Skeletal muscle tissue (tissue), 4 donors: ENCODE results near the gene FEM1C. TPM values are rescaled to one million over a fixed set of nuclear protein-coding genes. Genes with fewer than 3 reads are reported as not detected.

Experiments
- H3K27ac ChIP-seq: one replicate; pipeline ENCODE4 v1.7.0; 2013; ENCODE audit warnings: mild to moderate bottlenecking, low read depth, low read length, inconsistent platforms
- H3K27me3 ChIP-seq, 3 donors: one replicate each; pipeline ENCODE4 v1.7.0; 2013; ENCODE audit warnings: low read length in 3 of 3; ENCODE audit not compliant: control insufficient read depth in 3 of 3, insufficient read depth in 3 of 3
- H3K36me3 ChIP-seq, 3 donors: one replicate each; pipeline ENCODE4 v1.7.0; 2013; ENCODE audit warnings: low read length in 3 of 3; ENCODE audit not compliant: control insufficient read depth in 3 of 3, insufficient read depth in 3 of 3
- H3K4me1 ChIP-seq, 3 donors: one replicate each; pipeline ENCODE4 v1.7.0; 2013; ENCODE audit warnings: low read length in 3 of 3, mild to moderate bottlenecking in 3 of 3; ENCODE audit not compliant: control insufficient read depth in 3 of 3, insufficient read depth in 3 of 3
- H3K4me3 ChIP-seq, 3 donors: one replicate each; pipeline ENCODE4 v1.7.0; 2013; ENCODE audit warnings: low read length in 3 of 3
- H3K9ac ChIP-seq, 3 donors: one replicate each; pipeline ENCODE4 v1.7.0; 2013; ENCODE audit warnings: low read length in 3 of 3, mild to moderate bottlenecking in 3 of 3, moderate library complexity in 2 of 3, low read depth in 1 of 3
- H3K9me3 ChIP-seq, 3 donors: one replicate each; pipeline ENCODE4 v1.7.0; 2013; ENCODE audit warnings: low read length in 3 of 3; ENCODE audit not compliant: control insufficient read depth in 3 of 3
- total RNA-seq: library from RNA; depleted of rRNA; stranded (reverse); fragments of >200 nt; gene quantifications from one replicate; pipeline ENCODE4 v1.2.3, GENCODE V29; 2014
- donor health status: Osteomylitis.

FEM1C gene
- total RNA-seq, 1 donor from 2014 or later = 39.1 TPM

DNA sequence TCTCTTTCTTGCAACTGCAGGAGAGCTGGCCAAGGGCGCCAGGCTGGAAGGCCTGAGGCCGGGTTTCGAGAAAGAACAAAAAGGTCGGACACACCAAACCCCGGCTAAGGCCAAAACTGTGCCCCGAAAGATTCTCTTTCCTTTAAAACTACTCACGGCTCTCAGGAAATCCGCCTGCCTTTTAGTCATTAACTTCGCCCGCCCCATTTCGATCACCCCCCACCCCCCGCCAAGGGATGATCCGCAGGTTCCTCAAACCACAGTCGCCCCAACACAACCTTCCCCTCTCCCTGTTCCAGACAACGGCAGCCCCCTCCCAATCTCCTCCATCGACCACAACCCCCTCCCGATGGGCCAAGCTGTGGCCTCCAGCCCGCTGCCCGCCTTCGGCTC, 536 bp downstream of the FEM1C start:
- Histone ChIP-seq H3K4me1 (peaks cover 6 to 33% (median 17%) of the 10 kb centered on the region in 3 donors), H3K27ac (peak overlapping the region; percentile 98), H3K9me3 (no peaks in the 10 kb centered on the region), H3K27me3 (no peaks in the 10 kb centered on the region), H3K9ac (peak overlapping the region; percentile 89 to 95 (median 93)), H3K4me3 (peak overlapping the region; percentile 60 to 95 (median 87)), H3K36me3 (peaks cover 7 to 13% (median 10%) of the 10 kb centered on the region in 3 donors)

DNA sequence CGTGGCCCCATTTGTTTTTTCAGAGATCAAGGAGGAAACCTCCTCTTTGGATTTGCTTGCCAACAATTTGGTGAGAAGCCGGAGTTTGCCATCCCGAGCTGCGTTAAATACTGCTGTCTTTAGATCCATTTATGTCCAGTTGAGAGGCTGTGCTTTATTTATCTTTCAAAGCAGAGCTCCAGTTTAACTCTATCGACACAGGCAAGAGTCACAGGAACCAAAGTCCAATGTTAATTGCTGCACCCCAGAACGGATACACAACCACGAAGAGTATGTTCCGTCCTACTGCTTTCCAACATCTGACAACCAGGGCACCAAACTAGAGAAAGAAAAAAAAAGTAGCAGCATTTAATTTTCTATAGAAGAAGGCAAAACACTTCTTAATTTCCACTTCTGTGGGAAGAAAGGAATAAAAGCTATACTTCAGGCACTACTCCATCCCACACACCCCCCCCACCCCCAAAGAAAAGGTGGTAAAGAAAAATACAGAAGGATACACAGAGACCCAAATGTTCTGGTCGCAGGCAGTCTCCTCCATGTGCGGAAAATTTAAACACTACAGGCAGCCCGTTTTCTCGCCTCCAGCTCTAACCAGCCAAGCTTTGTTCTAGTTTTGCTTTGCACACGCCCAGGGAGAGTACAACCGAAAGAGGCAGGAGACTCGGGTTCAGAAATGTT, 1.1 kb downstream of the FEM1C start:
- peak overlapping the region; percentile 89 to 95 (median 93) for H3K9ac ChIP-seq

DNA sequence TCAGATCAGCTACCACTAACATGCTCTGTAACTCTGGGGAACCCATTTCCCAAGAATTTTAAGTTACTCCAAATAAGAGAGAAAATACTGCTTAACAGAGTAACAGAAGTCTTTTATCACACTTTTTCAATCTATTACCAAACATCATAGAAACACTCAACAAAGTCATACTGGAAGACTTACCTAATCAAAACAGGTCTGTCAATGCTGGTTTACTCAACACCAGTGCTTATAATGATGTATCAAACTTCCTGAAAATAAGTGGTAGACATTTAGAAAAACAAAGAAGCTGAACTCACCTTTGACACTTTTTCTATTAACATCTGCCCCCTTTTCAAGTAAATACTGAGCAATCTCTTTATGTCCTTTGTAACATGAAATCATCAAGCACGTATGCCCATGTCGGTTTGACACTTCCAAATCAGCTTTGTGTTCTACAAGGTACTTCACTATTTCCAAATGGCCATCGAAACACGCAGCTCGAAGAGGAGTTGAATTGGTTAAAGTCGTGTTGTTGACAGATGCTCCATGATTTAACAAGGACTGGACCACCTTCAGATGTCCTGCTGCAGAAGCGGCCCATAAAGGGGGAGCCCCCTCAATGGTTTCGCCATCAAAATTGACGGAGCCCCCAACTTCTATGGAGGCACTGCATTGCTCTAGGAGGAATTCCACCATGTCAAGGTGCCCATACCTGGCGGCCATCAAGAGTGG, 1.8 kb downstream of the FEM1C start:
- H3K27ac ChIP-seq = peak overlapping the region; percentile 98
- no peaks in the 10 kb centered on the region for H3K9me3 ChIP-seq
- no peaks in the 10 kb centered on the region for H3K27me3 ChIP-seq
- peak overlapping the region; percentile 89 to 95 (median 93) for H3K9ac ChIP-seq
- peaks cover 7 to 13% (median 10%) of the 10 kb centered on the region in 3 donors for H3K36me3 ChIP-seq
- peak overlapping the region; percentile 60 to 95 (median 87) for H3K4me3 ChIP-seq
- H3K4me1 ChIP-seq = peaks cover 6 to 40% (median 28%) of the 10 kb centered on the region in 3 donors

More for the DNA sequence above, 1.1 kb downstream of the FEM1C start:
- Histone ChIP-seq H3K9me3 (no peaks in the 10 kb centered on the region), H3K4me1 (peaks cover 6 to 37% (median 23%) of the 10 kb centered on the region in 3 donors), H3K36me3 (peaks cover 7 to 13% (median 10%) of the 10 kb centered on the region in 3 donors), H3K27me3 (no peaks in the 10 kb centered on the region), H3K27ac (peak overlapping the region; percentile 98), H3K4me3 (peak overlapping the region; percentile 60 to 95 (median 87))

DNA sequence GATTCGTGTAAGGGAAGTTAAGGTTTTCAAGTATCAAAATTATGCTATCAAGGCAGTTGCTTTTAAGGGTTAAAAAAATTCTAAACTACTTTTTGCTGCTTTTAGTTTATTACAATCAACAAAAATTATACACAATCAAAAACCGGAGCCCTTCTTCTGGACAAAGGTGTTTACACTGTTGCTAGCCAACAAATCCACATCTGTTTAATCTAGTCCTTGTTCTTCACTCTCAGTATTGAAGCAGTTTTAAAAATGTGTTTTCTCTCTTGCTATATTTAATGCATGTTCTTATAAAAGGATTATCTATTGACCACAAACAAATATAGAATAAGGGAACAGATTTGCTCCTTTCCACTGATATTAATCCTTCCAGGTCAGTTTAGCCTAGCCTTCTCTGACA, 2.5 kb downstream of the FEM1C start:
- no peaks in the 10 kb centered on the region for H3K9me3 ChIP-seq
- peak overlapping the region; percentile 98 for H3K27ac ChIP-seq
- H3K9ac ChIP-seq = peak overlapping the region; percentile 89 to 95 (median 93)
- peaks cover 7 to 13% (median 10%) of the 10 kb centered on the region in 3 donors for H3K36me3 ChIP-seq
- H3K27me3 ChIP-seq = no peaks in the 10 kb centered on the region
- H3K4me3 ChIP-seq = peak overlapping the region; percentile 60 to 95 (median 87)
- H3K4me1 ChIP-seq = peaks cover 9 to 48% (median 31%) of the 10 kb centered on the region in 3 donors

DNA sequence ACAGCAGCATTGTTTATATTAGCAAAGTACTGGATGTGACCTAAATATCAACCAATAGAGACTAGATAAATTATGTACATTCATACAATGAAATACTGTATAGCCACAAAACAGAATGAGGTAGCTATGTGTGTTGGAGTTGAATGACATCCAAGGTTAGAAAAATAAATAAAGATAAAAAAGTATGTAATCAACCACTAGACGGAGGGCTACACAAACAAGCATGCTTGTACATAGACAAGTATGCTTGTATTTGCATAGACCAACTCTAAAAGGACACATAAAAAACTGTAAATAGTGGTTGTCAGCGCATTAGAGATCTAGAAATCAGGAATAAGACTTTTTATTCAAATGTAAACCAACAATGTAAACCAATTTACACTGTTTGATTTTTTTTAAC, 3.0 kb downstream of the FEM1C start:
- H3K4me3 ChIP-seq = peak overlapping the region; percentile 60 to 95 (median 87)
- peaks cover 7 to 13% (median 10%) of the 10 kb centered on the region in 3 donors for H3K36me3 ChIP-seq
- no peaks in the 10 kb centered on the region for H3K27me3 ChIP-seq
- H3K9me3 ChIP-seq = no peaks in the 10 kb centered on the region
- H3K9ac ChIP-seq = peak overlapping the region; percentile 89 to 95 (median 93)
- H3K27ac ChIP-seq = peak overlapping the region; percentile 98
- peaks cover 9 to 51% (median 35%) of the 10 kb centered on the region in 3 donors for H3K4me1 ChIP-seq

DNA sequence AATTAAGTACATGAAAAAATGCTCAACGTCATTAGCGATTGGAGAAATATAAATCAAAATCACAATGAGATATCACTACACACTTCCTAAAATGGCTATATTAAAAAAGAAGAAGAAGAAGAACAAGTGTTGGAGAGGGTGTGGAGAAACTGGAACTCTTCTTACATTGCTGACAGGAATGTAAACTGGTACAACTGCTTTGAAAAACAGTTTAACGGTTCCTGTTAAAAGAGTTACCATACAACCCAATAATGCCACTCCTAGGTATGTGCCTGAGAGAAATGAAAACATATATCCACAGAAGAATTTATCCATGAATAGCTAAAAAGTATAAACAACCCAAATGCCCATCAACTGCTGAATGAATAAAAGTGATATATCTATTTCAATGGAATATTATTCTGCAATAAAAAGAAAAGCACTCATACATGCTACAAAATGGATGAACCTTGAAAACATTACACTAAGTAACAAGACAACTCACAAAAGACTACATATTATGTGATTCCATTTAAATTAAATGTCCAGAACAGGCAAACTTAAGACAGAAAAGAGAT, 9.0 kb downstream of the FEM1C start:
- H3K27me3 ChIP-seq = no peaks in the 10 kb centered on the region
- no peak overlapping the region for H3K9ac ChIP-seq
- no peak overlapping the region for H3K4me3 ChIP-seq
- H3K27ac ChIP-seq = no peak overlapping the region
- peaks cover 8 to 46% (median 44%) of the 10 kb centered on the region in 3 donors for H3K4me1 ChIP-seq
- peaks cover 0 to 6% (median 2%) of the 10 kb centered on the region in 3 donors for H3K36me3 ChIP-seq
- no peaks in the 10 kb centered on the region for H3K9me3 ChIP-seq

DNA sequence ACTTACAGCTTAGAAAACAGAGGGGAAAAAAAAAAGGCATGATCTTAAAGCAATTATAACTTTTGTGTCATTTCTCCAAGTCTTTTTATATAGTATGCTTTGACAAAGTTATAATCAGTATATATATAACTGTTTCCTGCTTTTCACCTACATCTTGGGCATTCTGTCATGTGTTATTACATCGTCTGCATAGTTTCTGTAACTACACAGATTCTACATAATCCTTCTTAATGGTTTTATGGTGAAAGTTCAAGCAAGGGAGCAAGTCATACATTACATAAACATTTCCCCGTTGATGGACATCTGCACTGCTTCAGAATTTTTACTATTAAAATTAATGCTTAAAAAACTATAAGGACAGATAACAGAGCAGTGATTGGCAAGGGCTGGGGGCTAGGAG, 12.1 kb downstream of the FEM1C start:
- Histone ChIP-seq H3K9ac (no peak overlapping the region), H3K36me3 (peaks cover 0 to 3% (median 0%) of the 10 kb centered on the region in 3 donors), H3K27me3 (no peaks in the 10 kb centered on the region), H3K9me3 (no peaks in the 10 kb centered on the region), H3K4me1 (peaks cover 8 to 30% (median 28%) of the 10 kb centered on the region in 3 donors), H3K4me3 (no peak overlapping the region), H3K27ac (no peak overlapping the region)

DNA sequence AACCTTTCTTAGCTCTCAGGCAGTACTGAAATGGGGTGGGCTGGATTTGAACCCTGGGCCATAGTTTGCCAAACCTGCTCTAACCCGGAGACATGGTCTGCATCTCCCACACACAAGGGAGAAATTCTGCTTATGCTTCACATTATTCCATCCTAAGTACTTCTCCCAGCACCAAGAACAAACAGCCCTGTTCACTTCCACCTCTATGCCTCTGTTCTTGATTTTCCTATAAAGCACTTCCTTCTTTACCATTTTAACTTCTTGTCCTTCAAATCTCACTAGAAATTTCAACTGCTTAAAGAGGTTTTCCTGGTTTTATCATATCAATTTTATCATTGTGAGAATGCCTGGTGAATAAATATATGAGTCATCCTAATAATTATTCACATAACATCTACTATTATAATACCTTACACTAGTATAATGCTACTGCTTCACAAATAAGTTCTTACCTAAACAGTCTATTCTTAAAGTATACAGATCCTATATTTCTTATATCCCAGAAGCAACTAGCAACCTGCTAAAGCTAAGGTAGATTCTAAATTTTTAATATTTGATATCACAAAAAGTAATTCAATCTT, 12.7 kb downstream of the FEM1C start:
- Histone ChIP-seq H3K36me3 (peaks cover 0 to 3% (median 0%) of the 10 kb centered on the region in 3 donors), H3K9ac (no peak overlapping the region), H3K27ac (no peak overlapping the region), H3K9me3 (no peaks in the 10 kb centered on the region), H3K27me3 (no peaks in the 10 kb centered on the region), H3K4me1 (peaks cover 5 to 25% (median 21%) of the 10 kb centered on the region in 3 donors), H3K4me3 (no peak overlapping the region)

DNA sequence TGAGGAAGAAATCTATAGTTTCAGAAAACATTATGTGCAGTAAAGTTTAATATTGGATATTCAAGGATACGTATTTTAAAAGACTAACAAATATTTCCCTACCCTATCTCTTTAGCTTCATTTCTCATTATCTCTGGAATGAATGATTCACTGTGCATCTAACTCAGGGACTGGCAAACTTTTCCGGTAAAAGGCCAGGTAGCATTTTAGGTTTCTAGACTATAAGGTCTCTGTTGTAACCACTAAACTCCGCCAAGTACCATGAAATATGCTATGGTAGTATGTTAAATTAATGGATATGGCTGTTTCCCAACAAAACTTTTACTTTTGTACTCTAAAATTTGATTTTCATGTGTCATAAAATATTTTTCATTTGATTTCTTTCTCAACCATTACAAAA, 13.2 kb downstream of the FEM1C start:
- no peak overlapping the region for H3K9ac ChIP-seq
- no peaks in the 10 kb centered on the region for H3K9me3 ChIP-seq
- H3K4me1 ChIP-seq = peaks cover 5 to 22% (median 17%) of the 10 kb centered on the region in 3 donors
- H3K27ac ChIP-seq = no peak overlapping the region
- H3K36me3 ChIP-seq = peaks cover 0 to 2% (median 0%) of the 10 kb centered on the region in 3 donors
- H3K27me3 ChIP-seq = no peaks in the 10 kb centered on the region
- H3K4me3 ChIP-seq = no peak overlapping the region
